Neural cell (in vitro differentiated cells): Measurements from ENCODE around the gene KCNJ6. TPM values are rescaled to one million over a fixed set of nuclear protein-coding genes. Genes with fewer than 3 reads are reported as not detected.
A peak's percentile ranks its signal among the peaks of the same experiment; 100 is the strongest.

Experiments used
- H2AFZ ChIP-seq: fragments of 200-600, 300-800 bp; sonication (generic), shearing (Covaris generic); 2 replicates; pipeline ENCODE4 v1.6.0; 2014; ENCODE audit warnings: low read depth, mild to moderate bottlenecking, antibody characterized with exemption, low read length, moderate library complexity
- H3F3A ChIP-seq: fragments of 200-600 bp; shearing (Covaris generic); 2 replicates; pipeline ENCODE4 v1.6.1; 2016; ENCODE audit warnings: mild to moderate bottlenecking, moderate library complexity, mixed read lengths, antibody characterized with exemption, low read length; ENCODE audit not compliant: insufficient read depth, poor library complexity, severe bottlenecking
- H3K27ac ChIP-seq: fragments of 200-600, 300-800 bp; sonication (generic), shearing (Covaris generic); 2 replicates; pipeline ENCODE4 v1.5.1; 2014; ENCODE audit warnings: mild to moderate bottlenecking, low read length, moderate library complexity
- H3K27me3 ChIP-seq: fragments of 300-800, 200-600 bp; sonication (generic), shearing (Covaris generic); 2 replicates; pipeline ENCODE4 v1.6.0; 2014; ENCODE audit warnings: mild to moderate bottlenecking, low read depth, low read length, moderate library complexity; ENCODE audit not compliant: insufficient read depth
- H3K36me3 ChIP-seq: fragments of 300-800, 200-600 bp; sonication (generic), shearing (Covaris generic); 2 replicates; pipeline ENCODE4 v1.5.1; 2014; ENCODE audit warnings: mild to moderate bottlenecking, antibody characterized with exemption, low read length, moderate library complexity; ENCODE audit not compliant: insufficient read depth
- H3K4me2 ChIP-seq: fragments of 300-800, 200-600 bp; sonication (generic), shearing (Covaris generic); 2 replicates; pipeline ENCODE4 v1.6.0; 2014; ENCODE audit warnings: mild to moderate bottlenecking, low read length
- H3K4me3 ChIP-seq: fragments of 300-800, 200-600 bp; sonication (generic), shearing (Covaris generic); 2 replicates; pipeline ENCODE4 v1.5.1; 2014; ENCODE audit warnings: mild to moderate bottlenecking, low read length, moderate library complexity
- H3K79me2 ChIP-seq: fragments of 200-600 bp; shearing (Covaris generic); replicated peaks from 2 replicates; pipeline ENCODE4 v1.6.0; 2014; ENCODE audit warnings: mild to moderate bottlenecking, low read length, moderate library complexity; ENCODE audit not compliant: insufficient read depth
- H3K9ac ChIP-seq: fragments of 300-800, 200-600 bp; sonication (generic), shearing (Covaris generic); 2 replicates; pipeline ENCODE4 v1.6.1; 2016; ENCODE audit warnings: mild to moderate bottlenecking, low read length, mixed read lengths
- H3K9me2 ChIP-seq: fragments of 200-600 bp; shearing (Covaris generic); 2 replicates; pipeline ENCODE4 v1.6.1; 2016; ENCODE audit warnings: mild to moderate bottlenecking, low read length, mixed read lengths; ENCODE audit not compliant: insufficient read depth
- H3K9me3 ChIP-seq: fragments of 200-600, 300-800 bp; sonication (generic), shearing (Covaris generic); 2 replicates; pipeline ENCODE4 v1.6.1; 2016; ENCODE audit warnings: mild to moderate bottlenecking, mixed run types, low read length, moderate library complexity, mixed read lengths
- H4K20me1 ChIP-seq: fragments of 200-600 bp; shearing (Covaris generic); 2 replicates; pipeline ENCODE4 v1.6.1; 2016; ENCODE audit warnings: mild to moderate bottlenecking, mixed run types; ENCODE audit not compliant: insufficient read depth
- CTCF ChIP-seq: fragments of 450-650 bp; IDR thresholded peaks from 2 replicates; pipeline ENCODE4 v1.5.1; 2014; ENCODE audit warnings: antibody characterized with exemption, mild to moderate bottlenecking, moderate library complexity; ENCODE audit not compliant: poor library complexity, severe bottlenecking
- EP300 ChIP-seq: fragments of 450-650 bp; conservative IDR thresholded peaks from 2 replicates; pipeline ENCODE4 v1.6.1; 2014; ENCODE audit warnings: antibody characterized with exemption, mild to moderate bottlenecking, moderate library complexity; ENCODE audit not compliant: poor library complexity, severe bottlenecking
- EZH2 ChIP-seq: fragments of 200-600, 300-800 bp; shearing (Covaris generic), sonication (generic); IDR thresholded peaks from 2 replicates; pipeline ENCODE4 v1.6.1; 2014; ENCODE audit warnings: antibody characterized with exemption, low read length, borderline replicate concordance, mild to moderate bottlenecking; ENCODE audit not compliant: insufficient read depth, poor library complexity, severe bottlenecking
- MXI1 ChIP-seq: fragments of 450-650 bp; conservative IDR thresholded peaks from 2 replicates; pipeline ENCODE4 v1.6.1; 2014; ENCODE audit warnings: antibody characterized with exemption, mild to moderate bottlenecking; ENCODE audit not compliant: poor library complexity, severe bottlenecking
- RAD21 ChIP-seq: fragments of 450-650 bp; conservative IDR thresholded peaks from 2 replicates; pipeline ENCODE4 v1.6.1; 2014; ENCODE audit warnings: antibody characterized with exemption, mild to moderate bottlenecking, moderate library complexity
- SMC3 ChIP-seq: fragments of 450-650 bp; conservative IDR thresholded peaks from 2 replicates; pipeline ENCODE4 v1.6.1; 2014; ENCODE audit warnings: antibody characterized with exemption, mild to moderate bottlenecking, moderate library complexity; ENCODE audit not compliant: poor library complexity
- TAF1 ChIP-seq: IDR thresholded peaks from 2 replicates; pipeline ENCODE4 v1.6.1; 2012; ENCODE audit warnings: low read depth
- polyA plus RNA-seq: library from polyadenylated mRNA; depleted of rRNA; stranded (reverse); fragments of >200 nt; gene quantifications from 2 replicates; pipeline ENCODE4 v1.2.3, GENCODE V29; 2014

Gene KCNJ6
- polyA plus RNA-seq, 1 donor from 2014 or later, result 1.7 TPM

GRCh38 chr21:37915497-37915911, 753 bp downstream of the KCNJ6 start:
- Histone ChIP-seq H3K36me3 (no peaks in the 10 kb centered on the region), H3K9me2 (no peaks in the 10 kb centered on the region), H4K20me1 (no peaks in the 10 kb centered on the region), H3K27ac (peak overlapping the region; percentile 66), H3K79me2 (no peaks in the 10 kb centered on the region), H3F3A (no peaks in the 10 kb centered on the region), H3K27me3 (peaks cover 32% of the 10 kb centered on the region), H3K9me3 (no peaks in the 10 kb centered on the region), H3K4me3 (peak overlapping the region; percentile 91), H3K4me2 (peak overlapping the region; percentile 98), H2AFZ (peak overlapping the region; percentile 92), H3K9ac (peak overlapping the region; percentile 84)
- TF ChIP-seq MXI1 (peak; percentile 26), TAF1 (no peak)

- no peak overlapping the region for H3K27ac ChIP-seq
- TF ChIP-seq EZH2, result no peak
- no peaks in the 10 kb centered on the region for H3K9me3 ChIP-seq
- no peak overlapping the region for H2AFZ ChIP-seq
- H3K79me2 ChIP-seq, result no peaks in the 10 kb centered on the region
- peak overlapping the region; percentile 91 for H3K4me3 ChIP-seq
- H3K9ac ChIP-seq, result no peak overlapping the region
- H3K9me2 ChIP-seq, result no peaks in the 10 kb centered on the region
- H3K4me2 ChIP-seq, result no peak overlapping the region
- no peaks in the 10 kb centered on the region for H4K20me1 ChIP-seq
- peaks cover 32% of the 10 kb centered on the region for H3K27me3 ChIP-seq
- no peaks in the 10 kb centered on the region for H3F3A ChIP-seq
- no peaks in the 10 kb centered on the region for H3K36me3 ChIP-seq
Observed at GRCh38 chr21:37912616-37913015, 3.6 kb downstream of the KCNJ6 start.

GRCh38 chr21:37909936-37910335, 6.3 kb downstream of the KCNJ6 start:
- Histone ChIP-seq H3K27me3 (peaks cover 27% of the 10 kb centered on the region), H3K9me3 (no peaks in the 10 kb centered on the region), H2AFZ (no peak overlapping the region), H3K4me2 (no peak overlapping the region), H3K9me2 (no peaks in the 10 kb centered on the region), H3K79me2 (no peaks in the 10 kb centered on the region), H3F3A (no peaks in the 10 kb centered on the region), H3K4me3 (no peak overlapping the region), H3K27ac (no peak overlapping the region), H3K9ac (no peak overlapping the region), H3K36me3 (no peaks in the 10 kb centered on the region), H4K20me1 (no peaks in the 10 kb centered on the region)
- no peak for TF ChIP-seq EP300
- TF ChIP-seq RAD21, result no peak

- Histone ChIP-seq H2AFZ (no peak overlapping the region), H3K36me3 (no peaks in the 10 kb centered on the region), H3K9me3 (no peaks in the 10 kb centered on the region), H3K27ac (no peak overlapping the region), H3K9me2 (no peaks in the 10 kb centered on the region), H3K4me2 (no peak overlapping the region), H3K4me3 (no peak overlapping the region), H3F3A (no peaks in the 10 kb centered on the region), H3K79me2 (no peaks in the 10 kb centered on the region), H4K20me1 (no peaks in the 10 kb centered on the region), H3K9ac (no peak overlapping the region), H3K27me3 (peaks cover 15% of the 10 kb centered on the region)
- TF ChIP-seq RAD21, result no peak
- TF ChIP-seq TAF1, result no peak
- no peak for TF ChIP-seq SMC3
- no peak for TF ChIP-seq CTCF
- no peak for TF ChIP-seq MXI1
Observed at GRCh38 chr21:37908691-37909090, 7.6 kb downstream of the KCNJ6 start.
